Lung (tissue), 12 donors: ENCODE measurements around the gene SPIN2A. TPM values are rescaled to one million over a fixed set of nuclear protein-coding genes. Genes with fewer than 3 reads are reported as not detected.
"Not testable (repeated sequence)": the region's sequence is repeated elsewhere in the genome, so short reads cannot be mapped to it uniquely, and the experiment has no call there.

Experiments used
- ATAC-seq: fragments of 200-7000 bp; cut with Tn5 transposase; one replicate; pipeline ENCODE4 v1.9.1; 2020; ENCODE audit warnings: moderate number of reproducible peaks; ENCODE audit not compliant: insufficient read depth, low FRiP score
- DNase-seq, 3 donors: peaks; one replicate each; pipeline ENCODE4 v3.0.0-alpha.2; 2013 to 2017
- H3K27ac ChIP-seq, 2 donors: one replicate each; pipeline ENCODE4 v1.5.1; 2013; ENCODE audit warnings: mild to moderate bottlenecking in 2 of 2, moderate library complexity in 2 of 2, control low read depth in 1 of 2, inconsistent platforms in 1 of 2, low read depth in 1 of 2, low read length in 1 of 2
- H3K27me3 ChIP-seq, 3 donors: one replicate each; pipeline ENCODE4 v1.5.1; 2013; ENCODE audit warnings: low read length in 2 of 3; ENCODE audit not compliant: control insufficient read depth in 3 of 3, insufficient read depth in 3 of 3
- H3K36me3 ChIP-seq, 4 donors: one replicate each; pipeline ENCODE4 v1.5.1; 2013; ENCODE audit warnings: low read length in 4 of 4, mild to moderate bottlenecking in 1 of 4, moderate library complexity in 1 of 4; ENCODE audit not compliant: control insufficient read depth in 4 of 4, insufficient read depth in 4 of 4
- H3K4me1 ChIP-seq, 5 donors: one replicate each; pipeline ENCODE4 v1.5.1; 2013; ENCODE audit warnings: low read length in 5 of 5, mild to moderate bottlenecking in 2 of 5, moderate library complexity in 1 of 5; ENCODE audit not compliant: control insufficient read depth in 5 of 5, insufficient read depth in 5 of 5
- H3K4me3 ChIP-seq: one replicate; pipeline ENCODE4 v1.5.1; 2013; ENCODE audit warnings: mild to moderate bottlenecking, control low read depth, moderate library complexity
- H3K9ac ChIP-seq, 2 donors: one replicate each; pipeline ENCODE4 v1.5.1; 2013; ENCODE audit warnings: low read length in 2 of 2, control low read depth in 1 of 2; ENCODE audit not compliant: insufficient read depth in 1 of 2
- H3K9me3 ChIP-seq, 4 donors: one replicate each; pipeline ENCODE4 v1.5.1; 2013; ENCODE audit warnings: low read length in 3 of 4, mild to moderate bottlenecking in 1 of 4, moderate library complexity in 1 of 4; ENCODE audit not compliant: control insufficient read depth in 4 of 4, insufficient read depth in 3 of 4
- CTCF ChIP-seq: IDR thresholded peaks from 2 replicates; pipeline ENCODE4 v1.5.1; 2012; ENCODE audit warnings: mild to moderate bottlenecking; ENCODE audit errors: control extremely low read depth, extremely low read depth
- WGBS, 2 donors: extraction: QIAGEN DNeasy Blood & Tissue Kit; methylation state at CpG; one replicate each; pipeline ENCODE4 v1.1.7; 2013; 5-methylcytosine and 5-hydroxymethylcytosine counted together
- polyA plus RNA-seq, 2 donors: library from polyadenylated mRNA; stranded (reverse); fragments of 200-250 nt; gene quantifications; one replicate each; pipeline ENCODE4 v1.2.1, GENCODE V29; 2013
- total RNA-seq, 2 donors: library from RNA; depleted of rRNA in 1 of 2; stranded (reverse); fragments of >200 nt in 1 of 2; gene quantifications; one replicate each; pipeline ENCODE4 v1.2.1, GENCODE V29; 2014 to 2021
- donor health status: control.
- donor health status: control.
- donor health status: Bipolar disorder and iron deficiency.
- donor health status: healthy.
- donor health status: DM: yes; HTN: yes; CAD: no.

SPIN2A gene
- total and polyA plus RNA-seq, 4 donors = 0.25 to 0.80 (median 0.70) TPM

- no peak overlapping the region for H3K4me3 ChIP-seq
- ATAC-seq (no peak), DNase-seq (peak in 2 of 3 donors; percentile 29 to 44)
- no peaks in the 10 kb centered on the region for H3K4me1 ChIP-seq
- TF ChIP-seq CTCF = no peak
- H3K9ac ChIP-seq = no peak overlapping the region
- H3K9me3 ChIP-seq = peaks cover 0 to 8% (median 1%) of the 10 kb centered on the region in 4 donors
- no peaks in the 10 kb centered on the region for H3K36me3 ChIP-seq
- no peaks in the 10 kb centered on the region for H3K27me3 ChIP-seq
- no peak overlapping the region for H3K27ac ChIP-seq
- 67 to 89% methylated on average over 5 of the region's 5 CpGs for WGBS, 2 donors
Observed at GRCh38 chrX:57156397-57157049, 19.3 kb upstream of the SPIN2A start.

GRCh38 chrX:57155171-57155570 is 18.0 kb upstream of the SPIN2A start:
- Histone ChIP-seq H3K4me1 (no peaks in the 10 kb centered on the region), H3K27ac (no peak overlapping the region), H3K4me3 (no peak overlapping the region), H3K9me3 (peaks cover 0 to 8% (median 1%) of the 10 kb centered on the region in 4 donors), H3K27me3 (no peaks in the 10 kb centered on the region), H3K36me3 (no peaks in the 10 kb centered on the region), H3K9ac (no peak overlapping the region)
- DNase-seq (no peak), ATAC-seq (no peak)
- 69 to 100% methylated on average over 2 of the region's 2 CpGs for WGBS, 2 donors
- no peak for TF ChIP-seq CTCF

GRCh38 chrX:57152222-57152621 is 15.0 kb upstream of the SPIN2A start:
- H3K27ac ChIP-seq = not testable (repeated sequence)

GRCh38 chrX:57138674-57139073 is 1.5 kb upstream of the SPIN2A start:
- TF ChIP-seq CTCF = no peak
- H3K9ac ChIP-seq = no peak overlapping the region

More at GRCh38 chrX:57152222-57152621, 15.0 kb upstream of the SPIN2A start:
- DNase-seq, H3K9ac ChIP-seq, H3K4me3 ChIP-seq, H3K4me1 ChIP-seq, H3K9me3 ChIP-seq, H3K36me3 ChIP-seq, H3K27me3 ChIP-seq, ATAC-seq: not testable (repeated sequence)
- 83 to 86% methylated on average over 8 of the region's 8 CpGs for WGBS, 2 donors

More at GRCh38 chrX:57138674-57139073, 1.5 kb upstream of the SPIN2A start:
- no peaks in the 10 kb centered on the region for H3K4me1 ChIP-seq
- H3K9me3 ChIP-seq = peaks cover 0 to 3% (median 0%) of the 10 kb centered on the region in 4 donors
- H3K4me3 ChIP-seq = no peak overlapping the region
- DNase-seq (no peak), ATAC-seq (no peak)
- peaks cover 0 to 3% (median 0%) of the 10 kb centered on the region in 3 donors for H3K27me3 ChIP-seq
- WGBS, 2 donors = 74 to 94% methylated on average over 4 of the region's 4 CpGs
- no peaks in the 10 kb centered on the region for H3K36me3 ChIP-seq
- H3K27ac ChIP-seq = no peak overlapping the region
